H9 (cell line): ENCODE measurements around the gene BCAS3. TPM values are rescaled to one million over a fixed set of nuclear protein-coding genes. Genes with fewer than 3 reads are reported as not detected.

ENCODE experiments used
- DNase-seq: peaks from one replicate; pipeline ENCODE4 v3.0.0-alpha.2; 2017
- H2AFZ ChIP-seq: one replicate; pipeline ENCODE4 v1.6.1; 2013; ENCODE audit warnings: mild to moderate bottlenecking, low read length, control low read depth, moderate library complexity
- H2AK5ac ChIP-seq: 2 replicates; pipeline ENCODE4 v1.6.1; 2013; ENCODE audit warnings: low read length, control low read depth, mixed read lengths; ENCODE audit not compliant: insufficient read length
- H2BK120ac ChIP-seq: one replicate; pipeline ENCODE4 v1.6.1; 2013; ENCODE audit warnings: low read depth, mild to moderate bottlenecking, low read length, control low read depth, inconsistent platforms; ENCODE audit not compliant: poor library complexity, severe bottlenecking
- H2BK12ac ChIP-seq: 2 replicates; pipeline ENCODE4 v1.6.1; 2013; ENCODE audit warnings: low read length, control low read depth, mixed read lengths, low read depth; ENCODE audit not compliant: insufficient read length
- H2BK15ac ChIP-seq: 2 replicates; pipeline ENCODE4 v1.6.1; 2013; ENCODE audit warnings: low read depth, low read length, control low read depth
- H2BK20ac ChIP-seq: one replicate; pipeline ENCODE4 v1.6.1; 2013; ENCODE audit warnings: low read depth, mild to moderate bottlenecking, low read length, control low read depth, inconsistent platforms; ENCODE audit not compliant: poor library complexity, severe bottlenecking
- H2BK5ac ChIP-seq: 2 replicates; pipeline ENCODE4 v1.6.1; 2013; ENCODE audit warnings: low read length, control low read depth, mixed read lengths; ENCODE audit not compliant: insufficient read length
- H3K14ac ChIP-seq: 2 replicates; pipeline ENCODE4 v1.6.1; 2013; ENCODE audit warnings: low read length, control low read depth; ENCODE audit not compliant: insufficient read depth
- H3K18ac ChIP-seq: 2 replicates; pipeline ENCODE4 v1.6.1; 2013; ENCODE audit warnings: low read depth, mild to moderate bottlenecking, mixed read lengths, low read length, control low read depth; ENCODE audit not compliant: insufficient read length
- H3K23ac ChIP-seq: 2 replicates; pipeline ENCODE4 v1.6.1; 2013; ENCODE audit warnings: low read length, control low read depth, mixed read lengths, low read depth; ENCODE audit not compliant: insufficient read length
- H3K23me2 ChIP-seq: 2 replicates; pipeline ENCODE4 v1.6.1; 2013; ENCODE audit warnings: low read depth, mild to moderate bottlenecking, mixed read lengths, low read length, control low read depth; ENCODE audit not compliant: insufficient read length, poor library complexity, severe bottlenecking
- H3K27ac ChIP-seq: 2 replicates; pipeline ENCODE4 v1.5.1; 2013; ENCODE audit warnings: low read length, control low read depth, mixed read lengths, low read depth; ENCODE audit not compliant: insufficient read length
- H3K27me3 ChIP-seq: 2 replicates; pipeline ENCODE4 v1.6.1; 2013; ENCODE audit warnings: low read length, control low read depth, inconsistent platforms; ENCODE audit not compliant: insufficient read depth
- H3K4ac ChIP-seq: 2 replicates; pipeline ENCODE4 v1.6.1; 2013; ENCODE audit warnings: low read depth, mild to moderate bottlenecking, control low read depth, inconsistent platforms, low read length, moderate library complexity
- H3K4me1 ChIP-seq: 2 replicates; pipeline ENCODE4 v1.6.1; 2013; ENCODE audit warnings: low read length, control low read depth, inconsistent platforms; ENCODE audit not compliant: insufficient read depth
- H3K4me2 ChIP-seq: 2 replicates; pipeline ENCODE4 v1.6.1; 2013; ENCODE audit warnings: low read length, control low read depth, mixed read lengths; ENCODE audit not compliant: insufficient read length, insufficient read depth
- H3K56ac ChIP-seq: 2 replicates; pipeline ENCODE4 v1.6.1; 2013; ENCODE audit warnings: low read depth, mild to moderate bottlenecking, mixed read lengths, low read length, control low read depth; ENCODE audit not compliant: insufficient read length
- H3K79me1 ChIP-seq: 2 replicates; pipeline ENCODE4 v1.6.1; 2013; ENCODE audit warnings: low read depth, mild to moderate bottlenecking, moderate library complexity, low read length, control low read depth, inconsistent platforms; ENCODE audit not compliant: insufficient read depth, poor library complexity, severe bottlenecking
- H3K79me2 ChIP-seq: 2 replicates; pipeline ENCODE4 v1.6.1; 2013; ENCODE audit warnings: low read length, control low read depth, inconsistent platforms; ENCODE audit not compliant: insufficient read depth
- H3K9ac ChIP-seq: 2 replicates; pipeline ENCODE4 v1.6.1; 2013; ENCODE audit warnings: low read length, control low read depth, mixed read lengths; ENCODE audit not compliant: insufficient read length; ENCODE audit errors: extremely low read depth
- H3K9me3 ChIP-seq: one replicate; pipeline ENCODE4 v1.6.1; 2013; ENCODE audit warnings: low read depth, low read length, inconsistent platforms; ENCODE audit not compliant: control insufficient read depth
- H3T11ph ChIP-seq: one replicate; pipeline ENCODE4 v1.6.1; 2013; ENCODE audit warnings: mild to moderate bottlenecking, low read length, control low read depth, inconsistent platforms
- H4K20me1 ChIP-seq: one replicate; pipeline ENCODE4 v1.6.1; 2013; ENCODE audit not compliant: control insufficient read depth, insufficient read length, insufficient read depth
- H4K5ac ChIP-seq: 2 replicates; pipeline ENCODE4 v1.6.1; 2013; ENCODE audit warnings: low read depth, mild to moderate bottlenecking, mixed read lengths, low read length, control low read depth; ENCODE audit not compliant: insufficient read length
- H4K8ac ChIP-seq: replicated peaks from 2 replicates; pipeline ENCODE4 v1.6.1; 2013; ENCODE audit warnings: low read length, control low read depth, mixed read lengths, low read depth; ENCODE audit not compliant: insufficient read length
- H4K91ac ChIP-seq: 2 replicates; pipeline ENCODE4 v1.6.1; 2013; ENCODE audit warnings: low read depth, mild to moderate bottlenecking, moderate library complexity, mixed read lengths, low read length, control low read depth; ENCODE audit not compliant: insufficient read length
- H3K27ac Mint-ChIP-seq, 3 experiments: 2 replicates in 2 of 3; 3 replicates in 1 of 3; pipeline ENCODE4 v1.8.0; 2020 to 2021; ENCODE audit warnings: mixed read lengths in 3 of 3, mild to moderate bottlenecking in 1 of 3, moderate library complexity in 1 of 3
- H3K27me3 Mint-ChIP-seq: 2 replicates; pipeline ENCODE4 v1.8.0; 2021; ENCODE audit warnings: low read depth, mild to moderate bottlenecking, moderate library complexity, mixed read lengths
- H3K36me3 Mint-ChIP-seq, 3 experiments: 2 replicates in 2 of 3; 3 replicates in 1 of 3; pipeline ENCODE4 v1.8.0; 2020 to 2021; ENCODE audit warnings: low read depth in 3 of 3, mixed read lengths in 3 of 3; ENCODE audit not compliant: insufficient read depth in 1 of 3
- H3K4me1 Mint-ChIP-seq, 2 experiments: 2 replicates each; pipeline ENCODE4 v1.8.0; 2020; ENCODE audit warnings: mixed read lengths in 2 of 2
- H3K4me3 Mint-ChIP-seq, 2 experiments: 2 replicates in 1 of 2; 3 replicates in 1 of 2; pipeline ENCODE4 v1.8.0; 2020 to 2021; ENCODE audit warnings: mild to moderate bottlenecking in 2 of 2, mixed read lengths in 2 of 2, moderate library complexity in 1 of 2
- H3K9me3 Mint-ChIP-seq, 2 experiments: 2 replicates in 1 of 2; 3 replicates in 1 of 2; pipeline ENCODE4 v1.8.0; 2020; ENCODE audit warnings: mild to moderate bottlenecking in 2 of 2, mixed read lengths in 2 of 2, moderate library complexity in 1 of 2
- CTCF ChIP-seq: fragments of 200-600 bp; sonication (generic); conservative IDR thresholded peaks from 3 replicates; pipeline ENCODE4 v1.8.0; 2021; ENCODE audit warnings: antibody characterized with exemption, mild to moderate bottlenecking
- WGBS: extraction: QIAGEN DNeasy Blood & Tissue Kit; methylation state at CpG from one replicate; pipeline ENCODE4 v1.1.7; 2013; ENCODE audit warnings: missing lambda C conversion rate, low lambda C conversion rate, mixed read lengths; ENCODE audit not compliant: insufficient read length; ENCODE audit errors: extremely low coverage; 5-methylcytosine and 5-hydroxymethylcytosine counted together
- total RNA-seq: library from RNA; stranded (reverse); gene quantifications from 2 replicates; pipeline ENCODE4 v1.2.1, GENCODE V29; 2021

BCAS3 gene
- total RNA-seq, 1 experiment from 2014 or later: 22.4 TPM

- H3K18ac ChIP-seq: no peak overlapping the region
- no peaks in the 10 kb centered on the region for H3K9me3 Mint-ChIP-seq
- H3K27me3 Mint-ChIP-seq: no peaks in the 10 kb centered on the region
- no peak overlapping the region for H2AFZ ChIP-seq
- no peak overlapping the region for H2BK12ac ChIP-seq
- H3K36me3 Mint-ChIP-seq: no peaks in the 10 kb centered on the region
- H4K20me1 ChIP-seq: no peaks in the 10 kb centered on the region
- H3K79me1 ChIP-seq: no peaks in the 10 kb centered on the region
- no peak overlapping the region for H3K14ac ChIP-seq
- no peak overlapping the region for H2BK120ac ChIP-seq
- H3K4me2 ChIP-seq: no peak overlapping the region
- no peak overlapping the region for H3K4me3 Mint-ChIP-seq
- no peaks in the 10 kb centered on the region for H3K9me3 ChIP-seq
- no peak overlapping the region for H2AK5ac ChIP-seq
- H3K56ac ChIP-seq: no peak overlapping the region
- H3K4me1 ChIP-seq: no peaks in the 10 kb centered on the region
- H3K27me3 ChIP-seq: no peaks in the 10 kb centered on the region
- H3K23me2 ChIP-seq: no peaks in the 10 kb centered on the region
- H4K91ac ChIP-seq: no peak overlapping the region
- no peak for TF ChIP-seq CTCF
- no CpG with 5 or more reads among the region's 11 CpGs for WGBS
- H2BK5ac ChIP-seq: no peak overlapping the region
- no peak for DNase-seq
- no peak overlapping the region for H4K8ac ChIP-seq
- no peak overlapping the region for H3K27ac ChIP-seq
- H3K23ac ChIP-seq: no peak overlapping the region
- H3K9ac ChIP-seq: no peak overlapping the region
- H4K5ac ChIP-seq: no peak overlapping the region
- H2BK15ac ChIP-seq: no peak overlapping the region
- H3K27ac Mint-ChIP-seq: no peak overlapping the region
- H3K4me1 Mint-ChIP-seq: peaks cover 7% of the 10 kb centered on the region in 2 experiments; a peak in 3 of 4 replicates
- H2BK20ac ChIP-seq: no peak overlapping the region
- H3T11ph ChIP-seq: no peak overlapping the region
- no peaks in the 10 kb centered on the region for H3K79me2 ChIP-seq
- H3K4ac ChIP-seq: no peak overlapping the region
Measured at GRCh38 chr17:61126473-61127249, 449.0 kb downstream of the BCAS3 start.
